Transverse colon (tissue), 3 donors: ENCODE measurements around the gene WFS1.

ENCODE experiments used
- CTCF ChIP-seq, 5 experiments: fragments of 200-600 bp in 3 of 5; fragments of 450-650 bp in 2 of 5; sonication (generic) in 3 of 5; IDR thresholded peaks; 1 replicate in 2 of 5; 2 replicates in 3 of 5; pipeline ENCODE4 v1.5.1; 2016 to 2017; ENCODE audit warnings: antibody characterized with exemption in 5 of 5, inconsistent platforms in 3 of 5, mild to moderate bottlenecking in 2 of 5, moderate library complexity in 1 of 5
- EP300 ChIP-seq: sonication (generic); formaldehyde crosslinking; IDR thresholded peaks from one replicate; pipeline ENCODE4 v1.6.1; 2017; ENCODE audit warnings: antibody characterized with exemption, low read depth

- TF ChIP-seq CTCF (IDR thresholded peaks at IDR 0.05) (no peak), EP300 (no peak)
Observed at GRCh38 chr4:6259886-6260285, 9.8 kb upstream of the WFS1 start.
